GM21723 (cell line): ENCODE measurements around the gene NAV2.

Source experiments
- ATAC-seq: cut with Tn5 transposase; IDR thresholded peaks from one replicate; pipeline ENCODE4 v1.9.1; 2021; ENCODE audit warnings: mild to moderate bottlenecking, moderate library complexity; ENCODE audit not compliant: unreplicated experiment

Gene NAV2

GRCh38 chr11:19715373-19715772, 2.7 kb downstream of the NAV2 start:
- no peak for ATAC-seq

- ATAC-seq, result no peak
Measured at GRCh38 chr11:19718051-19718450, 5.4 kb downstream of the NAV2 start.

GRCh38 chr11:19718951-19719350, 6.3 kb downstream of the NAV2 start:
- no peak for ATAC-seq

- no peak for ATAC-seq
Measured at GRCh38 chr11:19719960-19720359, 7.3 kb downstream of the NAV2 start.

- ATAC-seq, result no peak
Measured at GRCh38 chr11:19721176-19721575, 8.5 kb downstream of the NAV2 start.

- ATAC-seq, result no peak
Measured at GRCh38 chr11:19722702-19723101, 10.1 kb downstream of the NAV2 start.

GRCh38 chr11:19723572-19724342, 11.1 kb downstream of the NAV2 start:
- no peak for ATAC-seq

GRCh38 chr11:19724765-19725164, 12.1 kb downstream of the NAV2 start:
- no peak for ATAC-seq

GRCh38 chr11:19725379-19726079, 12.9 kb downstream of the NAV2 start:
- no peak for ATAC-seq

- no peak for ATAC-seq
Measured at GRCh38 chr11:19727246-19727645, 14.6 kb downstream of the NAV2 start.

- ATAC-seq, result no peak
Measured at GRCh38 chr11:19728436-19728835, 15.8 kb downstream of the NAV2 start.

- ATAC-seq, result no peak
Measured at GRCh38 chr11:19729141-19729540, 16.5 kb downstream of the NAV2 start.

- ATAC-seq, result no peak
Measured at GRCh38 chr11:19730373-19730772, 17.7 kb downstream of the NAV2 start.

- ATAC-seq, result no peak
Measured at GRCh38 chr11:19734171-19734570, 21.5 kb downstream of the NAV2 start.

GRCh38 chr11:19735157-19735908, 22.7 kb downstream of the NAV2 start:
- no peak for ATAC-seq

GRCh38 chr11:19735909-19736498, 23.4 kb downstream of the NAV2 start:
- no peak for ATAC-seq

GRCh38 chr11:19736831-19737230, 24.2 kb downstream of the NAV2 start:
- ATAC-seq, result no peak

GRCh38 chr11:19737575-19737974, 24.9 kb downstream of the NAV2 start:
- ATAC-seq, result no peak

- no peak for ATAC-seq
Measured at GRCh38 chr11:19738124-19738523, 25.5 kb downstream of the NAV2 start.

GRCh38 chr11:19739872-19740271, 27.2 kb downstream of the NAV2 start:
- no peak for ATAC-seq

GRCh38 chr11:19740586-19740985, 27.9 kb downstream of the NAV2 start:
- no peak for ATAC-seq
